SU-DHL-6 (cell line): Measurements from ENCODE around the gene HGFAC.

Experiments
- H2AFZ ChIP-seq: fragments of 200-600 bp; sonication (generic); 2 replicates; pipeline ENCODE4 v1.6.1; 2014; ENCODE audit warnings: low read depth, mild to moderate bottlenecking, moderate library complexity, mixed read lengths, antibody characterized with exemption, low read length; ENCODE audit not compliant: severe bottlenecking
- H3F3A ChIP-seq: fragments of 200-600 bp; shearing (Covaris generic); 2 replicates; pipeline ENCODE4 v1.6.0; 2016; ENCODE audit warnings: antibody characterized with exemption, mild to moderate bottlenecking; ENCODE audit not compliant: insufficient read depth
- H3K27ac ChIP-seq: fragments of 200-600 bp; sonication (generic); 2 replicates; pipeline ENCODE4 v1.5.1; 2016; ENCODE audit warnings: low read depth, mild to moderate bottlenecking, low read length, moderate library complexity, mixed read lengths
- H3K27me3 ChIP-seq: fragments of 200-600 bp; sonication (generic), shearing (Covaris generic); 2 replicates; pipeline ENCODE4 v1.6.0; 2014; ENCODE audit warnings: mild to moderate bottlenecking, low read length
- H3K36me3 ChIP-seq: fragments of 200-600 bp; sonication (generic); 2 replicates; pipeline ENCODE4 v1.6.1; 2014; ENCODE audit warnings: mild to moderate bottlenecking, low read length, mixed read lengths
- H3K4me2 ChIP-seq: fragments of 300-600, 200-600 bp; shearing (Covaris generic), sonication (generic); 2 replicates; pipeline ENCODE4 v1.6.0; 2014; ENCODE audit warnings: low read length, low read depth, mild to moderate bottlenecking; ENCODE audit not compliant: poor library complexity, severe bottlenecking
- H3K4me3 ChIP-seq: fragments of 200-600 bp; sonication (generic); 2 replicates; pipeline ENCODE4 v1.5.1; 2014; ENCODE audit warnings: antibody characterized with exemption, low read length, mild to moderate bottlenecking, mixed read lengths; ENCODE audit not compliant: insufficient read depth, poor library complexity, severe bottlenecking
- H3K79me2 ChIP-seq: fragments of 200-600 bp; sonication (generic); 2 replicates; pipeline ENCODE4 v1.6.1; 2014; ENCODE audit warnings: mild to moderate bottlenecking, low read length, moderate library complexity; ENCODE audit not compliant: insufficient read depth
- H3K9ac ChIP-seq: fragments of 200-600 bp; sonication (generic); 2 replicates; pipeline ENCODE4 v1.7.0; 2014; ENCODE audit warnings: mild to moderate bottlenecking, low read length
- H3K9me2 ChIP-seq: fragments of 200-600 bp; sonication (generic); replicated peaks from 2 replicates; pipeline ENCODE4 v1.6.1; 2014; ENCODE audit warnings: low read length; ENCODE audit not compliant: insufficient read depth
- H3K9me3 ChIP-seq: fragments of 200-600 bp; sonication (generic); 2 replicates; pipeline ENCODE4 v1.6.1; 2014; ENCODE audit warnings: low read length, mixed read lengths; ENCODE audit not compliant: insufficient read depth
- H4K20me1 ChIP-seq: fragments of 200-600 bp; sonication (generic); 2 replicates; pipeline ENCODE4 v1.6.1; 2014; ENCODE audit warnings: low read depth, mild to moderate bottlenecking, antibody characterized with exemption, low read length, moderate library complexity, mixed read lengths
- CTCF ChIP-seq: fragments of 200-600 bp; sonication (generic); IDR thresholded peaks from one replicate; pipeline ENCODE4 v1.5.1; 2017; ENCODE audit warnings: antibody characterized with exemption, mild to moderate bottlenecking, low read length, moderate library complexity; ENCODE audit not compliant: insufficient read depth, poor library complexity, severe bottlenecking
- EZH2phosphoT487 ChIP-seq: fragments of 200-600 bp; sonication (generic), shearing (Covaris generic); conservative IDR thresholded peaks from 2 replicates; pipeline ENCODE4 v1.6.1; 2018; ENCODE audit warnings: mild to moderate bottlenecking, antibody characterized with exemption, low read length, moderate library complexity, mixed read lengths

The HGFAC gene

GRCh38 chr4:3471886-3472285, 30.1 kb downstream of the HGFAC start:
- Histone ChIP-seq H3K4me2 (no peak overlapping the region), H3K9me3 (no peaks in the 10 kb centered on the region; the same call in 1 of the 2 replicates), H3K4me3 (no peak overlapping the region), H3K27me3 (no peaks in the 10 kb centered on the region), H4K20me1 (no peaks in the 10 kb centered on the region), H3K79me2 (no peaks in the 10 kb centered on the region), H3F3A (no peaks in the 10 kb centered on the region), H2AFZ (no peak overlapping the region), H3K9me2 (no peaks in the 10 kb centered on the region), H3K27ac (no peak overlapping the region), H3K36me3 (no peaks in the 10 kb centered on the region), H3K9ac (no peak overlapping the region)
- TF ChIP-seq EZH2phosphoT487 (no peak), CTCF (no peak)

GRCh38 chr4:3472411-3473141, 30.8 kb downstream of the HGFAC start:
- Histone ChIP-seq H3K9me2 (no peaks in the 10 kb centered on the region), H2AFZ (no peak overlapping the region), H3K36me3 (no peaks in the 10 kb centered on the region), H3K27ac (no peak overlapping the region), H3K27me3 (no peaks in the 10 kb centered on the region), H3F3A (no peaks in the 10 kb centered on the region), H3K9me3 (no peaks in the 10 kb centered on the region; the same call in 1 of the 2 replicates), H3K4me3 (no peak overlapping the region), H3K9ac (no peak overlapping the region), H3K79me2 (no peaks in the 10 kb centered on the region), H3K4me2 (no peak overlapping the region), H4K20me1 (no peaks in the 10 kb centered on the region)
- no peak for TF ChIP-seq EZH2phosphoT487
- no peak for TF ChIP-seq CTCF

- Histone ChIP-seq H3K27me3 (no peaks in the 10 kb centered on the region), H3F3A (no peaks in the 10 kb centered on the region), H3K36me3 (no peaks in the 10 kb centered on the region), H3K27ac (no peak overlapping the region), H3K4me2 (no peak overlapping the region), H3K9me3 (no peaks in the 10 kb centered on the region; the same call in 1 of the 2 replicates), H3K79me2 (no peaks in the 10 kb centered on the region), H3K9me2 (no peaks in the 10 kb centered on the region), H3K9ac (no peak overlapping the region), H4K20me1 (no peaks in the 10 kb centered on the region), H2AFZ (no peak overlapping the region), H3K4me3 (no peak overlapping the region)
- TF ChIP-seq CTCF (no peak), EZH2phosphoT487 (no peak)
Observed at GRCh38 chr4:3473181-3473950, 31.6 kb downstream of the HGFAC start.
